Embryonic facial prominence (tissue), 1 donor: ENCODE measurements around the gene PLXNC1.

Experiments
- DNase-seq: peaks from one replicate; pipeline ENCODE4 v3.0.0-alpha.2; 2016; ENCODE audit errors: extremely low spot score

Gene PLXNC1

GRCh38 chr12:94239332-94239993 is 91.1 kb downstream of the PLXNC1 start:
- DNase-seq = no peak

DNA sequence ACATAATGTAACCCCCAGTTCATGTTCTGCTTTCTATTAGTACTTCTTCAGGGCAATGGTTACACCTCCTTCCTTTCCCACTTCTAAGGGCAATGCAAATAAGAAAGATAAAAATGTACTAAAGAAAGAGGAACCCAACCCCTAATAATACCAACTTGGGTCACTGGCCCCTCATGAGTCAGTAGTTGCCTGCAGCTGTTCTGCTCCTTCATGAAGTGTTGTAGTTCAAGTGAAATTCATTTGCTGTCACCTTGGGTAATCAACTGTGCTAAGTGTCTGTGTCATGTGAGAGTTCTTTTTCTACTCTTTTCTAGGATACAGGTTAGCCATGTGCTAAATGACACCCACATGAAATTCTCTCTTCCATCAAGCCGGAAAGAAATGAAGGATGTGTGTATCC is 91.8 kb downstream of the PLXNC1 start:
- no peak for DNase-seq

DNA sequence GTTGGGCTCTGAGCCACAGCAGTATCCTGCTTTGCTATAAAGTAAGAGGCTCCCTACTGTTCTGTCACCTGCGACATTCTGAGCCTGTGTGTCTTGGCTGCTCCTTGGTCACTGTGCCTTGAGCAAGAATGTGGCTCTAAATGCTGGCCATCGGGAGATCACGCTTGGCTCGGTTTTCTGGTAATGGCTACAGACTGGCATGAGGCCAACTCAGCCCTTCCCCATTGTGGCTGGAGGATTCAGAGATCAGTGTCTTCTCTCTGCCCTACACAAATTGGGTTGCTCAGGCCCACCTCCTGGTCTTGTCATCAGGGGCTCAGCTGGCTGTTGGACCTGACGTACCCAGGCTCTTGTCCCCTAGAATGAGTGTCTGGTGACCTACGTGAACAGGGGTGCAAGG is 94.5 kb downstream of the PLXNC1 start:
- no peak for DNase-seq

- DNase-seq = no peak
Observed at GRCh38 chr12:94244165-94245133, 96.1 kb downstream of the PLXNC1 start.

DNA sequence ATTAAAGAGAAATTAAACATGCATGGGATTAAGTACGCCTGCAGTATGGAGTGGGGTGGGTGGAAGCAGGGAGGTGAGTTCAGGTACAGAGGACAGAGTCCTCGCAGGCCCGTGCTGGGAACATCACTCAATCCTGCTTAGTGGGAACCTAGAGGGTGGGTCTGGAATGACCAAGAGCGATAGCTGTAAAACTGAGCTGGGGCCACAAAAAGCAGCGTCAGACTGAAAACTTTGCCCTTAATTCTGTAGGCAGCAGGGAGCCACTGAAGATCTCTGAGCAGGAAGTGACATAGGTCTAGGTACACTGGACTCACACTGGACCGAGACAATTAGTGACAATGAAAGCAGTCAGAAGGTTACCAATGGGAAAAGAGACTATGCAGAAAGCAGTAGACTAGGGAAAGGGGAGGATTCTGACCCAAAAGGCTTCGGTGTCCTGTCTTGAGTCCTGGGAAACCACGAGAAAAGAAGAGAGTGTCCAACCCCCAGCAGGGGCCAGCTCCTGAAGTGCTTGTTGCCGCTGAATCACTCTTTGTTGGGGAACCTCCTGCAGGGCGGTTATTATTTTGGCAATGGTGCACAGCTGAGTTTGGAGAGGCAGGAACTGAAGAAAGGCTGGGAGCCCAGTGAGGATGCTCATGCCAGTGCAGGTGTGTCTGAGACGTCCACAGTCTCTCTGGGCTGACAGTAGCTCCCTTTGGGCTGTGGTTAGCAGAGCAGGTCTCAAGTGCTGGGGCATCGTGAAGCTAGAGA is 97.4 kb downstream of the PLXNC1 start:
- no peak for DNase-seq

DNA sequence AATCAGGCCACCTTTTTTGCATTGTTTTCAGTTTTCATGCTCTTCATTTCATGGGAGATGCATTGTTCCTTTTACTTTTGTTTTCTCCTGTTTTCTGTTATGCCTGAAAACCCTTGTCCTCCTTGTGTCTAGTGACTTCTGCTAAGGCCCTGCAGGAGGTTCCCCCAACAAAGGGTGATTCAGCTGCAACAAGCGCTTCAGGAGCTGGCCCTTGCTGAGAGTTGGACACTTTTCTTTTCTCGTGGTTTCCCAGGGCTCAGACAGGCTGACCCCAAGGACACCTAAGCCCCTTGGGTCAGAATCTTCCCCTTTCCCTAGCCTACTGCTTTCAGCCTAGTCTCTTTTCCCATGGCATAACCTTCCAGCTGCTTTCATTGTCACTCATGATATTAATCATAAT is 98.9 kb downstream of the PLXNC1 start:
- no peak for DNase-seq

DNA sequence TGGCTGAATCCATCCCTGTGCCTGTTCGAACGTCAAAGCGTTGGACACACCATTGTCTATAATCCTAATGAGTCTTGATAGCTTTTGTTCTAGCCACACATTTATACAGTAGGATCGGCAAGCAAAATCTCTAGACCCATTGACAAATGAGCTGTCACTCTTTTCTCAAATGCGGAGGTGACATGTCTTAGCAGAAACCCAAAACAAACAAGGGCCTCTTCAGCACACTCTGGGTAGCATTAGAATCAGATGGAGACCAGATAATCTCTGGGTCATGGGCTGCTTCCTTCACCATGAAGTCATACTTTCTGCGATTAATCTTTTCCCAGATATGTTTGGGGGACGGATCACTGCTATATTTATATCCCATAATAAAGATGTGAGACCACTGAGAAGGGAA is 100.2 kb downstream of the PLXNC1 start:
- no peak for DNase-seq

- no peak for DNase-seq
Observed at GRCh38 chr12:94250130-94250529, 101.8 kb downstream of the PLXNC1 start.

GRCh38 chr12:94254270-94254669 is 105.9 kb downstream of the PLXNC1 start:
- DNase-seq = no peak

GRCh38 chr12:94255006-94255405 is 106.6 kb downstream of the PLXNC1 start:
- DNase-seq = no peak

- DNase-seq = no peak
Observed at GRCh38 chr12:94255428-94255827, 107.1 kb downstream of the PLXNC1 start.

GRCh38 chr12:94258593-94258992 is 110.2 kb downstream of the PLXNC1 start:
- DNase-seq = no peak

GRCh38 chr12:94260017-94260416 is 111.6 kb downstream of the PLXNC1 start:
- DNase-seq = no peak

- no peak for DNase-seq
Observed at GRCh38 chr12:94260717-94261116, 112.3 kb downstream of the PLXNC1 start.

DNA sequence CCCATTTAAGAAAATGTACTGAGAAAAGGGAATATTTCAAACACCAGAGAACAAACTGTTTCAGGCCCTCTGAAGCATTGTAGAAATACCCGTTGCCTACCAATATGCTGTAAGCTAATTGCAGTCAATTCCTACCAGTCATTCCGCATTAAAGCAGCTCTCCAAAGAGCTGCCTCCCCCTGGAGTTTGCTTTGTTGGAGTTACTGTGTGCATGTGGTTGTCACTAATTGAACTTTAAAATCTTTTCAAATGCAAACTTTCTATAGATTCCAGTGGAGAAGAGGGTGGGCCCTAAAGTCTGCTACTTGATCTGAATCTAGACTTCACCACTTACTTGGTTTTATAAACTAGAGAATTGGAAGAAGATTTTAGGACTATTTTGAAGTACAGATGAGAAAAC is 112.7 kb downstream of the PLXNC1 start:
- no peak for DNase-seq

GRCh38 chr12:94261786-94262185 is 113.4 kb downstream of the PLXNC1 start:
- no peak for DNase-seq

DNA sequence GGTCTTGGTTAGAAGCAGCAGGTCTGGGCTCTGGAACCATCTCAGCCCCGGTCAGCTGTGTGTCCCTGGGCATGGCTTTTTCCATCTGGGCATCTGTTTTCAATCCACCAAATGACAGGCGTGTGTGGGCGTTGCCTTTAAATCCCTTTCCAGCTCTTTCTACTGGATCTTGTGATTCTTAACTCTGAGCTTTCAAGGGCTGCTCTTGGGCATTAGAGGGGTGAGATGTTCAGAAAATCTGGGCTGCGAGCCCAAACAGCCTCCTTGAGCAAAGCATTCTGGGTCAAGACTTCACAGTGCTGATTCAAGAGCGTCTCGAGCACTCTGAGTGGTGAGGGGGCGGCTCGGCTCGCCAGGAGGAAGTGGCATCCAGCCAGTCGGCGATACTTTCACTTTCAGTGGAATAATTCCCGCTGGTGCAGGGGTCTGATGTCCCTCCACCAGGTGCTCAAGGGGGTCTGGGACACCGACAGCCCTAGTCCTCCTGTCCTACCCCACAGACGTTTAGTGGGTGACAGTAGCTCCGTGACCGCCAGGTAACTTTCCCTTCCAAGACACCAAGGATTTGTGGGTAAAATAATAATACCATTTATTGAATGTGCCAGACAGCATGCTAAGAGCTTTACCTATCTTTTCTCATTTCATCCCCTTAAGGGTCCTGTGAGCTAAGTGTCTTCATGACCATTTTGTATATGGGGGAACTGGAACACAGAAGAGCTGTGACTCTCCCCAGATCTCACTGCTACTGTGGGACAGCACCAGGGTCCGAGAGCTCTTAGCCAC is 114.0 kb downstream of the PLXNC1 start:
- DNase-seq = peak; percentile 72

GRCh38 chr12:94263011-94263811 is 114.8 kb downstream of the PLXNC1 start:
- no peak for DNase-seq

- DNase-seq = peak; percentile 46
Observed at GRCh38 chr12:94263905-94264561, 115.7 kb downstream of the PLXNC1 start.
